GM18861 (cell line): ENCODE results near the gene SLC23A2.
"Not testable (repeated sequence)": the region's sequence is repeated elsewhere in the genome, so short reads cannot be mapped to it uniquely, and the experiment has no call there.

ENCODE experiments used
- ATAC-seq: cut with Tn5 transposase; IDR thresholded peaks from one replicate; pipeline ENCODE4 v1.9.1; 2021; ENCODE audit not compliant: unreplicated experiment

SLC23A2 gene

GRCh38 chr20:5008759-5009158 lies 7.4 kb upstream of the SLC23A2 start:
- no peak for ATAC-seq

- no peak for ATAC-seq
These were observed 4.0 kb upstream of the SLC23A2 start for GRCh38 chr20:5005326-5005725.

GRCh38 chr20:5004825-5005224 lies 3.5 kb upstream of the SLC23A2 start:
- not testable (repeated sequence) for ATAC-seq

GRCh38 chr20:5003626-5004025 lies 2.3 kb upstream of the SLC23A2 start:
- no peak for ATAC-seq

DNA sequence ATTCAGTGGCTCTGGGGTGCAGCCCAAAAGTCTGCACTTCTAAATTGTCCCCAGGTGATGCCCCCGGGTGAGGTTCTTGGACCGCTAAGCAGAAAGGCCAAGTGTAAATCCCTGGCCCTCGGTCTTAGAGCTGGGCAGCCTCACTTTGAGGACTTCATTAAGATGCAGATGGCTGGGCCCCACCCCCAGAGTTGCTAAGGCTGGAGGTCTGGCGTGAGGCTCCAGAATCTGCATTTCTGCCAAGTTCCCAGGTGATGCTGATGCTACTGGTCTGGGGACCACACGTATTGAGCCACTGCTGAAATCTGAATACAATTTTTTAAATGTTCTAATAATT lies 735 bp upstream of the SLC23A2 start:
- ATAC-seq, result no peak

GRCh38 chr20:5000263-5001173 lies 792 bp downstream of the SLC23A2 start:
- ATAC-seq, result no peak

DNA sequence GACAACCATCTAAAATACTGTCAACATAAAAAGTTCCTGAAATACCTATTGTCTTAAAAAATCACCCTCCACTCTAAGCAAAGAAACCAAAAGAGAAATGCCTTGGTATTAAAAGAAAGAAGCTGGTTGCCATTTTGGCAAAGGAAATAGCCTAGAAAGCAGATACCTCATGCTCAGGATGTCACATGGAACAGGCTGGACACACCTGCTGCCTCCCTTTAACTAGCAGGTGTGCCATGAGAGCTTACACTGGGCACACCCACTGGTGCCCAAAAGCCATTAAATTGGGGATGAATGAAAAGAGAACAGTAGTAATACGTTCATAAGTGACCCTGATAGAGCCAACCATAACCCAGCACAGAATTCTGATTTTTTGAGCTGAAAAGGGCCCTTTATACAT lies 1.5 kb downstream of the SLC23A2 start:
- no peak for ATAC-seq

DNA sequence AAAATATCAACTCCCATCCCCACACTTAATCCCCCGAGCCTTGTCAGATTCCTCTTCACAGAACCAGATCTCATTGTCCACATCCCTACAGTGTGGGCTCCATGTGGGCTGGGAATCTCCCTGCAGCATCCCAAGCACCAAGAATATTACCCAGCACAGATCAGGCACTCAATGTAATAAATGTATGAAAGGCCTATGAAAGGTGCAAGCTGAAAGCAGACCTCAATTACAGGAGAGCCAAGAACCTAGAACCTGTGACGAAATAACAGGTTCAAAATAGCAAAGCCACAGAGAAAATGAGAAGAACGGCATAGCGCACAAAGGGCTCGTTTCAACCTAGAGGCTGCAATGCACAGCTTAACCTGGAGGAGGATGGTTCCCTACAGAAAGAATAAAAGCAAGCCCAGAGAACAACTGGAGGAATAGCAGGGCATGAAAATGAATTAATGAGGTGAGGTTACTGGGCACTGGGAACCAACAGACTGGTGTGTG lies 3.1 kb downstream of the SLC23A2 start:
- no peak for ATAC-seq

DNA sequence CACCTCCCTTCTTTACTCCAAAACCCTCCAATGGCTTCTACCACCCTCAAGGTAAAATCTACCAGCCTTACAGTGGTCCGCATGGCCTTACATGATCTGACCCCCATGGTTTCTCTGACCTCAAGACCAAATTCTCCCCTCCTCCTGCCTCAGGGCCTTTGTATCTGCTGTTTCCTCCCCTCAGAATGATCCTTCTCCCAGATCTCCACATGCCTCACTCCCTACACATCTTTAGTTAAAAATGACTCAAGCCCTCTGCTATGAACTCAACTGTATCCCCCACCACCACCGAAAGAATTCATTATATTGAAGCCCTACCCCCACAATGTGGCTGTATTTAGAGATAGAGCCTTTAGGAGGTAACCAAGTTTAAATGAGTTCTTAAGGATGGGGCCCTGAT lies 4.1 kb downstream of the SLC23A2 start:
- no peak for ATAC-seq

GRCh38 chr20:4989570-4989969 lies 11.7 kb downstream of the SLC23A2 start:
- no peak for ATAC-seq

GRCh38 chr20:4987130-4987529 lies 14.2 kb downstream of the SLC23A2 start:
- no peak for ATAC-seq

- ATAC-seq, result no peak
These were observed 15.7 kb downstream of the SLC23A2 start for GRCh38 chr20:4985658-4986057.

GRCh38 chr20:4982281-4982680 lies 19.0 kb downstream of the SLC23A2 start:
- no peak for ATAC-seq

GRCh38 chr20:4979841-4980410 lies 21.4 kb downstream of the SLC23A2 start:
- no peak for ATAC-seq

DNA sequence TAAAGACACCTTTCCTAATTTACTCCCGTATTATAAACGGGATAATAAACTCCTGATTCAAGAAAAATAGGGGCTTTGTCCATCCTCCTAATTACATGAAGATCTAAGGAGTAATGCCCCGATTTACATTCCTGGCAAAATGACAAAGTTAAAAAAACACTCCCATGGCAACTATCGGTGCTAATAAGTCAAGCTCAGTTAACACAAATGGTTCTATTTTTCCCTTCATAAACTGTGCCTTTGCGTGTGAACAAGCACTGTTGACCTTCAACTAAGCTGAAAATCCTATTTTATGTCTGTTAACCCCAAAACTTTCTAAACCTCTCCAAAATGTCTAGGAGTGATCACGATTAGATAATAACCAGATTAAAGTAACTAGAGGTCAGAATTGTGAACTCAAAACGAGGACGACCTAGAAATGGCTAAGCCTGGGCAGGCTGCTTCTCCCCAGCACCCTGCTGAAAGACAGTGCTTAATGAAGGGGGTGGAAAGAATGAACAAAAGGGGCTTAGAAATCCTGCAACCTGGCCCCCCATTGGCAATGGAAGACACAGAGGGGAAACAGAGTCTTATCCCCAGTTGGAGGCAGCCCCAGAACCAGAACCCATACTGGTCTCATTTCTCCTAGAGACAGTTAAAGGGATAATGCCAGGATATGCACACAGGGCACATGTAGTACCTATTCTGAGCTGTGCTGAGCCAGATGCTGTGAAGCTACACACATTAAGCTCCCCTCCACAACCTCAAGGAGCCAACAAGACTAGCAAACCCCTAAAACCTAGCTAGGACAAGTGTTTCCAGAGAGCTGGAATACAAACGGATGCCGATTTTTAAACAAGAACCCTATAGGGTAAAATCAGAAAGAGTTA lies 23.0 kb downstream of the SLC23A2 start:
- no peak for ATAC-seq

- not testable (repeated sequence) for ATAC-seq
These were observed 25.3 kb downstream of the SLC23A2 start for GRCh38 chr20:4976014-4976413.

DNA sequence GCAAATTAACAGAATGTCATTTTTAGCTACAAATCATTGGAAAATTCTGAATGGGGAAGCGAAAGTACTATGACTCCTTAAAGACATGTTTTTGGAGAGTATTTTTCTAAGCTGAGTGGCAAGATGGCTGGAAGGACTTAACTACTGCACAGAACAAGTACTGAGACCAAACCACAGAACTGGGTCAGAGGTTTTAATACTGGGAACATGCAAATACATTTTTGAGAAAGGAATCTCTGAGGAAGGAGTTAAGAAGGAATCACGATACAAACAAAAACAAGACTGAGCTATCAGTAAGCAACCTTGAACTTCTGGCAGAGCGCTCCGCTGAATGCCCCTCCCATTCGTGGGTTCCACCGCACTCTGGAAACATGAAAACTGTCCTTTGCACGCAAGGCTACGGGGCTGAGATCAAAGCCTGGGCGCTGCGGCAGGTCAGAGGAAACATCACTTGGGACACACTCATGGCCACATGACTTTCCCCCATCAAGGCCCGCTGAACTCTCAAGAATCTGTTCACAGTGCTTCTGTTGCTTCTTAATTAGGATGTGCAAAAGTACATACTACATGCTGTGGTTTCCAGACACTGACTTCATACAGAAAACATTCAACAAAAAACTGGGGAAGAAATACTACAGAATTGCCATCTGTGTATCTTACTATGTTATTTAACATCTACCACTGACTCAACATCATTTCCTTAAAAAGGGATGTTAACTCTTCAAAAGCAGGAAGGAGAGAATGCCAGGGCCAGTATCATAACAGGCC lies 27.8 kb downstream of the SLC23A2 start:
- peak; percentile 78 for ATAC-seq

GRCh38 chr20:4972506-4973251 lies 28.6 kb downstream of the SLC23A2 start:
- ATAC-seq, result no peak

DNA sequence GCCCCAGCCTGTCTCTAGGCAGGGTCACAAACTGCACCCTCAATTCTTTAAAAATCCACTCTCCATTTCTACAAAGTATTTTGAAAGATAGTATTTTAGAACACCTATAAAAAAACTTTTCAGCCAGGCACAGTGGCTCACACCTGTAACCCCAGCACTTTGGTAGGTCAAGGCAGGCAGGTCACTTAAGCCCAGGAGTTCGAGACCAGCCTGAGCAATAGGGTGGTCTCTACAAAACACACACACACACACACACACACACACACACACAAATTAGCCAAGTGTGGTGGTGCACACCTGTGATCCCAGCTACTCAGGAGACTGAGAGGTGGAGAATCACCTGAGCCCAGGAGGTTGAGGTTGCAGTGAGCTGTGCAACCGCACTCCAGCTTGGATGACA lies 30.2 kb downstream of the SLC23A2 start:
- no peak for ATAC-seq
